Tibial nerve (tissue), 3 donors: ENCODE measurements around the gene TYMS.

Source experiments
- CTCF ChIP-seq, 5 experiments: fragments of 200-600 bp in 3 of 5; fragments of 450-650 bp in 2 of 5; sonication (generic) in 3 of 5; IDR thresholded peaks; one replicate each; pipeline ENCODE4 v1.5.1; 2016 to 2019; ENCODE audit warnings: antibody characterized with exemption in 5 of 5, mild to moderate bottlenecking in 3 of 5, moderate library complexity in 2 of 5
- POLR2A ChIP-seq, 2 donors: fragments of 450-650 bp; IDR thresholded peaks; one replicate each; pipeline ENCODE4 v1.6.1; 2017; ENCODE audit warnings: antibody characterized with exemption in 2 of 2, mild to moderate bottlenecking in 2 of 2, moderate library complexity in 2 of 2

- TF ChIP-seq CTCF (IDR thresholded peaks at IDR 0.05) (no peak), POLR2A (IDR thresholded peaks at IDR 0.05) (no peak)
Measured at GRCh38 chr18:692824-693223, 35.4 kb downstream of the TYMS start.
